OCI-LY1 (cell line): ENCODE results near the gene NR6A1.

Experiments used
- H2AFZ ChIP-seq: fragments of 200-600 bp; sonication (generic), shearing (Covaris generic); 2 replicates; pipeline ENCODE4 v1.6.0; 2014; ENCODE audit warnings: antibody characterized with exemption, mild to moderate bottlenecking, low read length
- H3F3A ChIP-seq: fragments of 200-600 bp; sonication (generic), shearing (Covaris generic); 2 replicates; pipeline ENCODE4 v1.6.0; 2014; ENCODE audit warnings: mild to moderate bottlenecking, antibody characterized with exemption, low read length, moderate library complexity; ENCODE audit not compliant: insufficient read depth
- H3K27ac ChIP-seq: fragments of 200-600 bp; sonication (generic); 2 replicates; pipeline ENCODE4 v1.5.1; 2014; ENCODE audit warnings: low read length, mixed run types, mild to moderate bottlenecking, low read depth; ENCODE audit not compliant: poor library complexity, severe bottlenecking
- H3K27me3 ChIP-seq: fragments of 200-600 bp; sonication (generic); 2 replicates; pipeline ENCODE4 v1.6.0; 2014; ENCODE audit warnings: antibody characterized with exemption, mild to moderate bottlenecking, low read length, moderate library complexity; ENCODE audit not compliant: insufficient read depth
- H3K36me3 ChIP-seq: fragments of 200-600 bp; sonication (generic); 2 replicates; pipeline ENCODE4 v1.6.1; 2014; ENCODE audit warnings: mild to moderate bottlenecking, antibody characterized with exemption, low read length, moderate library complexity, mixed read lengths; ENCODE audit not compliant: insufficient read depth
- H3K4me1 ChIP-seq: fragments of 200-600 bp; sonication (generic); 2 replicates; pipeline ENCODE4 v1.5.1; 2014; ENCODE audit warnings: mild to moderate bottlenecking, low read length, moderate library complexity; ENCODE audit not compliant: insufficient read depth, severe bottlenecking
- H3K4me2 ChIP-seq: fragments of 200-600 bp; sonication (generic), shearing (Covaris generic); 2 replicates; pipeline ENCODE4 v1.6.1; 2014; ENCODE audit warnings: low read length
- H3K4me3 ChIP-seq: fragments of 200-600 bp; sonication (generic); 2 replicates; pipeline ENCODE4 v1.5.1; 2014; ENCODE audit warnings: low read length, low read depth, mild to moderate bottlenecking, mixed read lengths; ENCODE audit not compliant: poor library complexity, severe bottlenecking
- H3K79me2 ChIP-seq: fragments of 200-600 bp; shearing (Covaris generic); 2 replicates; pipeline ENCODE4 v1.6.1; 2016; ENCODE audit warnings: mixed run types, low read length, mixed read lengths; ENCODE audit not compliant: insufficient read depth
- H3K9ac ChIP-seq: fragments of 200-600 bp; sonication (generic), shearing (Covaris generic); 2 replicates; pipeline ENCODE4 v1.6.1; 2014; ENCODE audit warnings: mild to moderate bottlenecking, low read length, mixed read lengths
- H3K9me2 ChIP-seq: fragments of 200-600 bp; sonication (generic), shearing (Covaris generic); 2 replicates; pipeline ENCODE4 v1.6.1; 2014; ENCODE audit warnings: low read depth, mild to moderate bottlenecking, low read length, mixed read lengths
- H3K9me3 ChIP-seq: fragments of 200-600 bp; shearing (Covaris generic); 2 replicates; pipeline ENCODE4 v1.6.1; 2014; ENCODE audit warnings: low read length, mixed read lengths
- H4K20me1 ChIP-seq: fragments of 200-600 bp; sonication (generic), shearing (Covaris generic); 2 replicates; pipeline ENCODE4 v1.6.0; 2016; ENCODE audit warnings: mild to moderate bottlenecking, low read length; ENCODE audit not compliant: insufficient read depth
- CTCF ChIP-seq: fragments of 200-600 bp; sonication (generic), shearing (Covaris generic); IDR thresholded peaks from 2 replicates; pipeline ENCODE4 v1.5.1; 2017; ENCODE audit warnings: mild to moderate bottlenecking, antibody characterized with exemption, low read length, moderate library complexity, mixed read lengths
- EZH2 ChIP-seq: fragments of 200-600 bp; sonication (generic), shearing (Covaris generic); IDR thresholded peaks from 2 replicates; pipeline ENCODE4 v1.8.0; 2017; ENCODE audit warnings: borderline replicate concordance, mixed run types, mild to moderate bottlenecking, antibody characterized with exemption, low read length, moderate library complexity, mixed read lengths

Gene NR6A1

DNA sequence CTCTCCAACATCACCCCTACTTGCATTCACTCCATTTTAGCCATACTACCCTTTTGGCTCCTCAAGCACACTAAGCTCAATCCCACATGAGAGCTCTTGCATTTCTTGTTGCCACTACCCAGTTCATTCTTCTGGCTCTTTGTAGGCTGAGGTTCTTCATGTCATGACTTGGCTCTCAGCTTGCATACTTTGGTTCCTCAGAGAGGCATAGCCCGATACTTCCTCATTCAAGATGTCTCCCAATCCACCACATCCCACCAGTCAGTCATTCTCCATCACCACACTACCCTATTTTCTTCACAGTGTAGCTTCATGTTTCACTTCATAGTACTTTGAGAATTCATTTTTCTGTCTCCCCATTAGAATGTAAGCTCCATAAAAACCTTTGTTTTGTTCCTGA lies 116.7 kb downstream of the NR6A1 start:
- no peak overlapping the region for H2AFZ ChIP-seq
- peaks cover 8% of the 10 kb centered on the region for H3K79me2 ChIP-seq
- no peak overlapping the region for H3K27ac ChIP-seq
- H3K9ac ChIP-seq: no peak overlapping the region
- H3K9me3 ChIP-seq: no peaks in the 10 kb centered on the region
- H3K9me2 ChIP-seq: no peaks in the 10 kb centered on the region
- H3F3A ChIP-seq: no peaks in the 10 kb centered on the region
- no peaks in the 10 kb centered on the region; the same call in 1 of the 2 replicates for H3K36me3 ChIP-seq
- H3K4me3 ChIP-seq: no peak overlapping the region
- no peaks in the 10 kb centered on the region for H4K20me1 ChIP-seq
- H3K4me1 ChIP-seq: peaks cover 13% of the 10 kb centered on the region
- no peaks in the 10 kb centered on the region for H3K27me3 ChIP-seq
- no peak overlapping the region for H3K4me2 ChIP-seq
- no peak for TF ChIP-seq CTCF
- TF ChIP-seq EZH2: no peak

GRCh38 chr9:124652615-124653393 lies 118.3 kb downstream of the NR6A1 start:
- Histone ChIP-seq H3K9me2 (no peaks in the 10 kb centered on the region), H3K79me2 (no peaks in the 10 kb centered on the region), H3K27ac (no peak overlapping the region), H3K9me3 (no peaks in the 10 kb centered on the region), H2AFZ (no peak overlapping the region), H3K27me3 (no peaks in the 10 kb centered on the region), H4K20me1 (no peaks in the 10 kb centered on the region), H3K4me2 (no peak overlapping the region), H3F3A (no peaks in the 10 kb centered on the region), H3K4me3 (no peak overlapping the region), H3K9ac (no peak overlapping the region), H3K36me3 (no peaks in the 10 kb centered on the region; the same call in 1 of the 2 replicates), H3K4me1 (peaks cover 10% of the 10 kb centered on the region)
- no peak for TF ChIP-seq CTCF
- TF ChIP-seq EZH2: no peak

GRCh38 chr9:124652203-124652602 lies 118.9 kb downstream of the NR6A1 start:
- H3K79me2 ChIP-seq: no peaks in the 10 kb centered on the region
- no peak overlapping the region for H3K9ac ChIP-seq
- H3K36me3 ChIP-seq: no peaks in the 10 kb centered on the region; the same call in 1 of the 2 replicates
- no peak overlapping the region for H3K4me2 ChIP-seq
- no peaks in the 10 kb centered on the region for H4K20me1 ChIP-seq
- no peaks in the 10 kb centered on the region for H3K9me3 ChIP-seq
- TF ChIP-seq CTCF (no peak), EZH2 (no peak)
- no peak overlapping the region for H3K27ac ChIP-seq
- H3F3A ChIP-seq: no peaks in the 10 kb centered on the region
- H3K27me3 ChIP-seq: no peaks in the 10 kb centered on the region
- peaks cover 4% of the 10 kb centered on the region for H3K4me1 ChIP-seq
- H3K9me2 ChIP-seq: no peaks in the 10 kb centered on the region
- H3K4me3 ChIP-seq: no peak overlapping the region
- H2AFZ ChIP-seq: no peak overlapping the region
